WTC11 (cell line): ENCODE results near the gene NOL12.

ENCODE experiments used
- FOXP1 ChIP-seq: sonication (generic); formaldehyde crosslinking; IDR thresholded peaks from 2 replicates; pipeline ENCODE4 v1.8.0; 2022; ENCODE audit warnings: missing genetic modification reagents, mild to moderate bottlenecking, moderate library complexity, borderline replicate concordance
- ZNF396 ChIP-seq: fragments of 250-450 bp; sonication (Bioruptor Pico); IDR thresholded peaks from 2 replicates; pipeline ENCODE4 v1.8.0; 2021; ENCODE audit warnings: mild to moderate bottlenecking, moderate library complexity, borderline replicate concordance
- TF ChIP-seq, protein P1 (sequence below): fragments of 250-450 bp; sonication (Bioruptor Pico); IDR thresholded peaks from 2 replicates; pipeline ENCODE4 v2.1.2; 2022; ENCODE audit warnings: mild to moderate bottlenecking, moderate library complexity
- TF ChIP-seq, protein P2 (sequence below): fragments of 200-600 bp; IDR thresholded peaks from 2 replicates; pipeline ENCODE4 v1.8.0; 2022; ENCODE audit warnings: antibody characterized with exemption
- TF ChIP-seq, protein P3 (sequence below): sonication (generic); formaldehyde crosslinking; IDR thresholded peaks from 2 replicates; pipeline ENCODE4 v1.8.1; 2022; ENCODE audit warnings: low read depth, missing genetic modification reagents, borderline replicate concordance
- TF ChIP-seq, protein P4 (sequence below): sonication (generic); formaldehyde crosslinking; IDR thresholded peaks from 2 replicates; pipeline ENCODE4 v1.8.1; 2023; ENCODE audit warnings: mild to moderate bottlenecking, missing genetic modification reagents, moderate library complexity

DNA sequence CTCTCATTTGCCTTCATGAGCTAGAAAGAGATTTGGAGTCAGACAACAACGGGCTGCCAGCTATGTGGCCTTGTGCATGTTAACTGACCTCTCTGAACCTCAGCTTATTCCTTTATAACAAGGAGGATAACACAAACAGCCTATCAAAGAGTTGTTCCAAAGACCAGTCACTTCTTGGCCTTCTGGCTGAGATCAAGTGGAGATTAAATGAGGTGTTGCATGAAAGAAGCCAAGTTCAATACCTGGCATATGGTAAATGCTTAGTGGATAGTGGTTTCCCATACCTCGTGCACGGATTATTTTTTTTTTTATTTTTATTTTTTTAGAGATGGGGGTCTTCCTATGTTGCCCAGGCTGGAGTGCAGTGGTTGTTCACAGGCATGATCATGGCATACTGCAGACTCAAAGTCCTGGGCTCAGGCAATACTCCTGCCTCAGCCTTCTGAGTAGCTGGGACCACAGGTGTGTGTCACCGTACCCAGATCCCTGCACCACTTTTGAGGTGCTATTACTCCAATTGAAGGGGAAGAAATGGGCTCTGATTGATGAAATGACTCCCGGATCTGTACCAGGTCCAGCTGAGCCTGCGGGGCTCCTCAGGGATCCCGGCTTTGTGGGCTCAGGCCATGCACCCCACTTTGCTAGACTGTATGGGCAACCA, 5.8 kb upstream of the NOL12 start:
- TF ChIP-seq, protein P1, sequence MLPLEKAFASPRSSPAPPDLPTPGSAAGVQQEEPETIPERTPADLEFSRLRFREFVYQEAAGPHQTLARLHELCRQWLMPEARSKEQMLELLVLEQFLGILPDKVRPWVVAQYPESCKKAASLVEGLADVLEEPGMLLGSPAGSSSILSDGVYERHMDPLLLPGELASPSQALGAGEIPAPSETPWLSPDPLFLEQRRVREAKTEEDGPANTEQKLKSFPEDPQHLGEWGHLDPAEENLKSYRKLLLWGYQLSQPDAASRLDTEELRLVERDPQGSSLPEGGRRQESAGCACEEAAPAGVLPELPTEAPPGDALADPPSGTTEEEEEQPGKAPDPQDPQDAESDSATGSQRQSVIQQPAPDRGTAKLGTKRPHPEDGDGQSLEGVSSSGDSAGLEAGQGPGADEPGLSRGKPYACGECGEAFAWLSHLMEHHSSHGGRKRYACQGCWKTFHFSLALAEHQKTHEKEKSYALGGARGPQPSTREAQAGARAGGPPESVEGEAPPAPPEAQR = no peak
- TF ChIP-seq ZNF396 (CRISPR knock-in tag) (no peak), FOXP1 (CRISPR knock-in tag) (no peak)
- TF ChIP-seq, protein P2, sequence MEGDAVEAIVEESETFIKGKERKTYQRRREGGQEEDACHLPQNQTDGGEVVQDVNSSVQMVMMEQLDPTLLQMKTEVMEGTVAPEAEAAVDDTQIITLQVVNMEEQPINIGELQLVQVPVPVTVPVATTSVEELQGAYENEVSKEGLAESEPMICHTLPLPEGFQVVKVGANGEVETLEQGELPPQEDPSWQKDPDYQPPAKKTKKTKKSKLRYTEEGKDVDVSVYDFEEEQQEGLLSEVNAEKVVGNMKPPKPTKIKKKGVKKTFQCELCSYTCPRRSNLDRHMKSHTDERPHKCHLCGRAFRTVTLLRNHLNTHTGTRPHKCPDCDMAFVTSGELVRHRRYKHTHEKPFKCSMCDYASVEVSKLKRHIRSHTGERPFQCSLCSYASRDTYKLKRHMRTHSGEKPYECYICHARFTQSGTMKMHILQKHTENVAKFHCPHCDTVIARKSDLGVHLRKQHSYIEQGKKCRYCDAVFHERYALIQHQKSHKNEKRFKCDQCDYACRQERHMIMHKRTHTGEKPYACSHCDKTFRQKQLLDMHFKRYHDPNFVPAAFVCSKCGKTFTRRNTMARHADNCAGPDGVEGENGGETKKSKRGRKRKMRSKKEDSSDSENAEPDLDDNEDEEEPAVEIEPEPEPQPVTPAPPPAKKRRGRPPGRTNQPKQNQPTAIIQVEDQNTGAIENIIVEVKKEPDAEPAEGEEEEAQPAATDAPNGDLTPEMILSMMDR = no peak
- TF ChIP-seq, protein P3, sequence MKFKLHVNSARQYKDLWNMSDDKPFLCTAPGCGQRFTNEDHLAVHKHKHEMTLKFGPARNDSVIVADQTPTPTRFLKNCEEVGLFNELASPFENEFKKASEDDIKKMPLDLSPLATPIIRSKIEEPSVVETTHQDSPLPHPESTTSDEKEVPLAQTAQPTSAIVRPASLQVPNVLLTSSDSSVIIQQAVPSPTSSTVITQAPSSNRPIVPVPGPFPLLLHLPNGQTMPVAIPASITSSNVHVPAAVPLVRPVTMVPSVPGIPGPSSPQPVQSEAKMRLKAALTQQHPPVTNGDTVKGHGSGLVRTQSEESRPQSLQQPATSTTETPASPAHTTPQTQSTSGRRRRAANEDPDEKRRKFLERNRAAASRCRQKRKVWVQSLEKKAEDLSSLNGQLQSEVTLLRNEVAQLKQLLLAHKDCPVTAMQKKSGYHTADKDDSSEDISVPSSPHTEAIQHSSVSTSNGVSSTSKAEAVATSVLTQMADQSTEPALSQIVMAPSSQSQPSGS (CRISPR knock-in tag) = no peak
- TF ChIP-seq, protein P4, sequence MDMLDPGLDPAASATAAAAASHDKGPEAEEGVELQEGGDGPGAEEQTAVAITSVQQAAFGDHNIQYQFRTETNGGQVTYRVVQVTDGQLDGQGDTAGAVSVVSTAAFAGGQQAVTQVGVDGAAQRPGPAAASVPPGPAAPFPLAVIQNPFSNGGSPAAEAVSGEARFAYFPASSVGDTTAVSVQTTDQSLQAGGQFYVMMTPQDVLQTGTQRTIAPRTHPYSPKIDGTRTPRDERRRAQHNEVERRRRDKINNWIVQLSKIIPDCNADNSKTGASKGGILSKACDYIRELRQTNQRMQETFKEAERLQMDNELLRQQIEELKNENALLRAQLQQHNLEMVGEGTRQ (CRISPR knock-in tag) = no peak
